Measurements from ENCODE around the gene UNC13A. TPM values are rescaled to one million over a fixed set of nuclear protein-coding genes. Genes with fewer than 3 reads are reported as not detected.

UNC13A gene
- total and polyA plus RNA-seq, 2 of the 8 experiments (the other 6 are each of a cell fraction or from before 2014, with no cell fraction given), result 13.1 to 47.6 TPM

- no peak for TF ChIP-seq USF2 (IDR thresholded peaks at IDR 0.05; ENCODE audit: low read length)
- no peak for TF ChIP-seq RAD21 (IDR thresholded peaks at IDR 0.05 in 1 of 2, conservative IDR thresholded peaks at IDR 0.05 in 1 of 2; ENCODE audit: low read depth in 2 of 2, low read length in 2 of 2)
These were observed 131.2 kb downstream of the UNC13A start (continued) for GRCh38 chr19:17556995-17557394.
